Stimulated activated CD4-positive, alpha-beta T cell treated with anti-CD3 and anti-CD28 coated beads, Interleukin-15, amount 100 ng/mL, for 1 hour (primary cell): ENCODE data around the gene PALLD.

Experiments used
- DNase-seq, 2 donors: peaks; one replicate each; pipeline ENCODE4 v3.0.0-alpha.2; 2020; ENCODE audit warnings: low read depth in 1 of 2, low spot score in 1 of 2

The PALLD gene

DNA sequence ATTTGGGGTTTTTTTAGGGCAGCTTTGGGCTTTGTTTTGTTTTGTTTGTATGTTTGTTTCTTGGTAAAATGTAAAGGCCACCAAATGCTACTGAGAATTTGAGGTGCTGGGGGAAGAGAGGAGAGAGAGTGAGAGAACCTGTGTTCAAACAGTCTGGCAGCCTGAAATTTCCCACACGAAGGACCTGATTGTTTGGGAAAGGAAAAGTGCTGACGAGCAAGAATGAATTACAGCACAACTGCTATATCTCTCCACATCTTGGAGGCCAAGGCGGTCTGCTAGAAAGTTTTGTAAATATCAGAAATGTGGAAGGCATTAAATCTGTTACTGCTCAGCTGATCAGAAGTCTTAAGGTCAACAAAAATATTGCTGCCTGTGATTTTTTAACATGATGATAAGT, 170.5 kb downstream of the PALLD start:
- no peak for DNase-seq

DNA sequence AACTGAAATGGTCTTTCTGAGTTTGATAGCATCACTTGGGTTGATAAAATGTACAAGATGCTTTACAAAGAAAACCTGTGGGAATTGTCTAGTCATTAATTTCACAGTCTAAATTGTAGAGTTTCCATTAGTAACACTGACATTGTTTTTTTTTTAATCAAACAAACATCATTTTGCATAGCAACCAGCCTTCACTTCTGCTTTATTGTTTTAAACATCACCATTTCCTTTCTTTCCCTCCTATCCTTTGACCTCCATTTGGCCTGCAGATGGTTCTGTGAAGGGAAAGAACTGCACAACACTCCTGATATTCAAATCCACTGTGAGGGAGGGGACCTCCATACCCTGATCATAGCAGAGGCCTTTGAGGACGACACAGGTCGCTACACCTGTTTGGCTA, 171.1 kb downstream of the PALLD start:
- DNase-seq = no peak

DNA sequence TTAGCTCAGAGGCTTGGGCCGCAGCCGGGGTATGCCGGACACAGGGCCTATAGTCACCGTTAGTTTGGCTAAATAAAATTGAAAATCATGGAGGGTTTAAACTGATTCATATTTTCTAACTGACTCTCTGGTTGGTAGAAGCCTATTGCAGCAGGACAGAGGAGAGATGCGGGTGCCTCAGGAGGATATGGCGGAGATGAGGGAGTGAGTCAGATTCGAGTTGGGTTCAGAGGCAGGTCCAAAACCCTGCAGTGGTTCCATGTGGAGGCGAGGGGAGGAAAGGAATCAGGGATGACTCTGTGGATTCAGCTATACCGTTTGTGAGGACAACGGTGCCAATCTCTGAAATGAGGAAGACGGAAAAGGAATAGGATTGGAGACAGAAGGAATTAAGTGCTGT, 176.6 kb downstream of the PALLD start:
- no peak for DNase-seq

DNA sequence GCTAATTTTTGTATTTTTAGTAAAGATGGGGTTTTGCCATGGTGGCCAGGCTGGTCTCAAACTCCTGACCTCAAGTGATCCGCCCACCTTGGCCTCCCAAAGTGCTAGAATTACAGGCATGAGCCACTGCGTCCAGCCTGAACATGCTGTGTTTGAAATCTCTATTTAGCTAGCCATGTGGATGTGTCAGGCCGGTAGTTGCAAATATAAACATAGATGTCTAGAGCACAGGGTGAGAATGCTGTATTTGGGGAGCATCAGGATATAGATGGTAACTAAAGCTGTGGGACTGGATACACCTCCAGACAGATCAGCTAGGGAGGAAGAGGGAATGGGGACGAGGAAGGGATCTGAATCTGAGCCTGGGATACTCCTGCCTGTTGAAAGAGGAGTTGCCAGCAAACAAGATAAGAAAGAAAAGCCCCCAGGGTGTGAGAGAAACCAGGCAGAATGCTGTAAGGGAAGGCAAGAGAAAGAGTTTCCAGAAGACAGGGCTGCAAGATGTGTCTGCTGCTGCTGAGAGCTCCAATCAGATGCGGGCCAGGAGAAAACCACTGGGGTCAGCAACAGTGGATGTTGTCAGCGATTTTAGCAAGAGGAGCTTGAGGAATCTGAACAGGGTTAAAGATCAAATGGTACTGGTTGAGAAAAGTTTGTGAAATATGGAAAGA, 177.4 kb downstream of the PALLD start:
- DNase-seq = no peak

DNA sequence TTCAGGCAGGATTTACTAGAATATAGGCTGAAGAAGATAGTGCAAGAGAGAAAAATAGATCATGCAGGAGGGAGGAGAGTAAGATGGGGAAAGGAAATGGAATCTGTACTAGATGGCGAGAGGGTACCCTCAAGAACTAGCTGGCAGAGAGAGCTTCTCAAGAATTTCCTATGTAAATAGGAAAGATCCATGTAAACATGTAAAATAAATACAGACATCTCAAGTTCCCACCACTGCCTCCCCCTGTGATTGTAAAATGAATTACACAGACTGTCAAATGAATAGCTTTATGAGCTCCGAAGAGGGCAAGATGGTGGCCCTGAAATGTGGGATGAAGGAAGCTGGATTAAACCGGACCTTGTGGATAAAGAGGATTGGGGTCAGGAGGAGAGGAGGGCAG, 178.0 kb downstream of the PALLD start:
- no peak for DNase-seq

DNA sequence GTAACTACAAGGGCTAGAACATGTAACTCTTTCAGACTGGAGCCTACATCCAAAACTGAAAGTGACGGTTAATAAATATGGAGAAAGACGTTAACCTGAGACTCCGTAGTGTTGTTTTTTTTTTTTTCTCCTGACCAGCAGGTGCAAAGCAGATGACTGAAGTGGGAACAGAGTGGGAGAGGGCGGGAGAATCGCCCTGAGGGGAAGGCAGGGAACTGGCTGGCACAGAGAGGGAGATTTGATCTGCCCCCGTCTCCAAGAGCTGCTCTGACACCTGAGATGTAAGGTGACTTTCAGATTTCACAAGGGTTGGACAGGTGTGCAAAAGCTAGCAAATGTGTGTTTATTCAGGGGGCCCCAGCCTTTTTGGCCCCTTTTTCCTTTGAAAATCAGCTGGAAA, 180.2 kb downstream of the PALLD start:
- DNase-seq = no peak

DNA sequence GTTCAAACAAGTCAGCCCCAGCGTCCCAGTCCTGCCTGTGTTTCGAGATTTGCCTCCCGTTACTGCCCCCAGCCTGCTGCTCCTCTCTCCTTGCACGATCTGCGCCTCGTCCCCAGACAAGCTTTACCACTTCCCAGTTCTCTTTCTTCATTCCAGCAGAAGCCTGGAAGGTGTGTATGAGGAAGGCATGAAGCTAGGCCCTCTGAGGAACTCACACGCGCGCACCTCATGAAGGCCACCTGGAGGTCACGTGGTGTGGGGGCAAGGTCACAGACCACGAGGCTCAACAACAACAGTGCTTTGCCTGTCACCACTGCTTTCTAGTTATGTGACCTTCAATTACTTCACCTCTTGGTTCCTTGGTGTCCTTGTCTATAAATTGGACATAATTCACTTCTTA, 181.0 kb downstream of the PALLD start:
- DNase-seq = no peak

DNA sequence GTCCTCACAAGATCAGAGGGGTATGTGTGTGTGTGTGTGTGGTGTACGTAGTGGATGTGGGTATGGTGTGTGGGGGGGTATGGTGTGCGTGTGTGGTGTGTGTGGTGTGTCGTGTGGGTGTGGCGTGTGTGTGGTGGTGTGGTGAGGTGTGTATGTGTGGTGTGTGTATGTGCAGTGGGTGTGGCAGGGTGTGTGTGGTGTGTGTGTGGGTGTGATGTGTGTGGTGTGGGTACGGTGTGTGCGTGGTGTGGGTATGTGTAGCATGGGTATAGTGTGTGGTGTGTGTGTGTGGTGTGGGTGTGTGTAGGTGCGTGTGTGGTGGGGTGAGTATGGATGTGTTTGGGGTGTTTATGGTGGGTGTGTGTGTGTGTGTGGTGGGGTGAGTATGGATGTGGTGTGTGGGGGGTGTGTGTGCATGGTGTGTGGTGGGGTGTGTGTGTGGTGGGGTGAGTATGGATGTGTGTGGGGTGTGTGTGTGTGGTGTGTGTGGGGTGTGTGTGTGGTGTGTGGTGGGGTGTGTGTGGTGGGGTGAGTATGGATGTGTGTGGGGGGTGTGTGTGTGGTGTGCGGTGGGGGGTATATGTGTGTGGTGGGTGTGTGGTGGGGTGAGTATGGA, 182.0 kb downstream of the PALLD start:
- no peak for DNase-seq

DNA sequence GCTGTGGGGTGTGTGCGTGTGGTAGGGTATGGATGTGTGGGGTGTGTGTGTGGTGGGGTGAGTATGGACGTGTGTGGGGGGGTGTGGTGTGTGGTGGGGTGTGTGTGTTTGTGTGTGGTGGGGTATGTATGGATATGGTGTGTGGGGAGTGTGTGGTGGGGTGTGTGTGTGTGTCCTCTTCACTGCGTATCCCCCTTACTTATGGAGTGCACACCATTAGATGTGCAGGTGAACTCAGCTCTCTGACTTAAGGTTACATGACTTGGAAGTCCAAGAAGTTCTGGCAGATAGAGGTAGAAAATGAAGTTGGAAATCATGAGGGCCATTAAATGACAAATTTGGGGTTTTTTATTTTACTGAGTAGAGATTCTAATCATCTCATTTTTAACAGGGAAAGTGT, 182.5 kb downstream of the PALLD start:
- DNase-seq = no peak

DNA sequence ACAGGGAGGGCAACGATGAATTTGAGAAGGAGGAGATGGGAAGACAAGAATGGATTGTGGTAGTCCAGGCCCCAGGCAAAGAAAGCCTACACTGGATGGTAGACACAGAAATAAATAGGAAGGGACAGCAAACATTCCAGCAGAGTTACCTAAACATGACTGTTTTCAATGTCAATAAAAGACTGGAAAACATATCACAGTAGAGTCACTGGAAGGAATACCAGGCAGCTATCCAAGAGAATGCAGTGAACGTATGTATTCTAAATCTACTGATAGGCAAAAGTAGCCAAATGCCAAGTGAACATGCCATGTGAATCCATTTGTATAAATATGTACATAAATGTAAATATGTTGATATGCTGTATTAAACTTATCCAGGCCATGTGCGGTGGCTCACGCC, 183.0 kb downstream of the PALLD start:
- no peak for DNase-seq

DNA sequence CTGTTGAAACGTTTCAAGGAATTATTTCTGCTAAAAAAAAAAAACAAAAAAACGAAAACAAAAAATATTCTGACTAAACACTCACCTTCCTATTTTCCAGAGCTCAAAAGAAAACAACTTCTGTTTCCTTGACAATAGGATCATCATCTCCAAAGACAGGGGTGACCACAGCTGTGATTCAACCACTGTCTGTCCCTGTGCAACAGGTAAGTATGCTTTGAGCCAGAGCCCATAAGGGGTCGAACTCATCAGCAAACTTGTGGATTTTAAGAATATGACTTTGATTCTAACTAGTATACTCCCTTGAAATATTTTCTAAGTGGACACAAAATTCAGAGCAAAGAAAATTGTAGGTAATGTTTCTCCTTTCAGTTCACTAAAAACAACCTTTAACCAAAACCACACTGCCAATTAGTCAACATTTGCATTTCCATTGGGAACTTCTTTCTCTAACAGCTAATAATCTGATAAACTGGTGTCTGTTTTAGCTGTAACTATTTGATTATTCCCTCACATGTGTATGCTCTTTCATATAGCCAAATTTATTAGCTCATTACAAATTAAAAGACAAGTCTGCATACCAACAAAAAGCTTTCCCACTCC, 186.1 kb downstream of the PALLD start:
- no peak for DNase-seq

DNA sequence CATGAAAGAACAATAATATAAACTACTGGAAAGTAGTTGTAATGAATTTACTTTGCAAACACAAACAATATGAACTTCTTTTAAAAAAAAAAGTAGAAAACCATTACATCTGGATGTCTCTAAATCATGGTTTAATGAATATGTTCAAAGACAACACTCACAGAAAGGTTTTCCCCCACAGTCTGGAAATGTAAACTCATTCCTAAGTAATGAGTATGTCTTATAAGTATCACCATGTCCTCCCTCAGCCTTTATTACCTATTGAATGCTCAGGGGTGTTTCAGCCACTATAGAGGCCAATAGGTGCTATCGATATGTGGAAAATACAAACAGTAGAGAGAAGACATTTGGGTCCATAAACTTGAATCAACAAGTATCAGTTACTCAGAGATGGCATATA, 186.7 kb downstream of the PALLD start:
- DNase-seq = no peak

DNA sequence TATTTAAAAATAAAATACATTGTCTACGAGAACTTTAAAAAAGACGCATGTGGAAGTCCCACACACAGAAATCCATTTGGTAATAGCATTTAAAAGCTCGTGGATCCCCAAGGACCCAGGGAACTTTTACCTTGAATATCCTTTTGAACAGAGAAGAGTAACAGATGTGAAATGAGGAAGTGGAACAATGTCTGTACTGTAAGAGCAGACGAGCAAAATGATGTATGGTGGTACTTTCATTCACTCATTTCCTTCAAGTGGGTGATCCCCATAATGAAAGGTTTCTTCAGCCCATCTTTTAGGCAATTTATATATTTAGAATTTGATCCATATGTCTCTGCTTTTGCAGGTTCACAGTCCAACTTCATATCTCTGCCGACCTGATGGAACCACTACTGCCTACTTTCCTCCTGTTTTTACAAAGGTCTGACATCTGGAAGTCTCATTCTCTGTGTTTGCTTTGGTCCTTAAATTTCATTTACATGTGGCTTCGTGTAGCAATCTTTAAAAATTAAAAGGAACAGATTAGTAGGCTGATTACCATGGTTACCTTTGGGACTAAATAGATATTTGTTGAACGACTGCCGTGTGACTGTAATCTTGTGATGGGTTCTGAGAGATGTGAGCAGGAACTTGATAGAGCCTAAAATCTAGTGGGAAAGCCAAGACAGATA, 188.4 kb downstream of the PALLD start:
- DNase-seq = no peak

DNA sequence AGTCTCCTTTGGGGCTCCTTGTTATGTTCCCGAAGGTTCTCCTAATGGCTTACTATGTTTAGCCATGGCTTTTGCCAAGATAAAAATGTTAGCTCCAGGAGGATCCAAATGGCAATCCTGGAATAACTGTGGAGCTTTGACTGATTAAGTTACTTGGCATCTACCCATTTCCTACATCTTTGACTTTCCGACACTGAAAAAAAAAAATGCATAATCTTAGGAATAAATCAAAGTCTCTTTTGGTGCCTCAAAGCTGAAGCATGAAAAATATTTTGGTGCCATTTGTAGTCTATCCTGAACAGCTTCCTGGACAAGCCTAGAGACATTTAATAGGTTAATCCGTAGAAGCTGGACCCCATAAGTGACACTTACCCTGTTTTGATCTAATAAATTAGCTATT, 191.7 kb downstream of the PALLD start:
- no peak for DNase-seq

DNA sequence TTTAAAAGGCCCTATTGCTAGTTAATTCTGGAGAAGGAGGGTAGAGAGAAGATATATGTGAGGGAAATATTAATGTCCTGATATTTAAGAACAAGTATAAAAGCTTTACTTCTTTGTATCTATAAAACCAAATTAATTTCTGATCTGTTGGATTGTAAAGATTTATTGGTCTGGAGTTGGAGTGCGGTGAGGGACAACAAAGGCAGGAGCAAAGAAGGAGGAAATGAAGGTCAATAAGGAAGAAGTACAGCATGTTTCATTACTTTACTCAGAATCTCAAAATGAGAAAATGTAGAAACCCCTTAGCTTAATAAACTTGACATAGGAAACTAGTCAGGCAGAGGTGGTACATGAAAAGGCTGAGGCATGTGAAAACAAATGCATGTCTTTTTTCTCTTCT, 192.9 kb downstream of the PALLD start:
- DNase-seq = no peak

DNA sequence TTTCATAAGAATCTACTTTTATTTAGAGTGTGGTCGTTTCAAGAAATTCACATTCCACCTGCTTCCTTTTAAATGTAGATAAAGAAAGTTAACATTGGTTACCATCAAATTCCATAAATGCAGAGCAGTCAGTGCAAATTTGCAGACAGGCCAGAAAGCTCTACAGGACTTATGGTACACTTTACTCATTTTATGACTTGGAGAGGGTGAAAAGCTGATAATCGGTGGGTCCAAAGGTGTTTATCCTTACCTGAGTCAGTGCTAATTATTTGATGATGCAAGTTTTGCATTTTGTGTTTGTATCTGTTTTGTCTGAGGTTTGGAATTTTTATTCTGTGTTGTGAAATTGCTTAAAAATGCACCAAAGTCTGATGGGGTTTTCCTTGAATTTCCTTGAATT, 193.3 kb downstream of the PALLD start:
- DNase-seq = no peak

DNA sequence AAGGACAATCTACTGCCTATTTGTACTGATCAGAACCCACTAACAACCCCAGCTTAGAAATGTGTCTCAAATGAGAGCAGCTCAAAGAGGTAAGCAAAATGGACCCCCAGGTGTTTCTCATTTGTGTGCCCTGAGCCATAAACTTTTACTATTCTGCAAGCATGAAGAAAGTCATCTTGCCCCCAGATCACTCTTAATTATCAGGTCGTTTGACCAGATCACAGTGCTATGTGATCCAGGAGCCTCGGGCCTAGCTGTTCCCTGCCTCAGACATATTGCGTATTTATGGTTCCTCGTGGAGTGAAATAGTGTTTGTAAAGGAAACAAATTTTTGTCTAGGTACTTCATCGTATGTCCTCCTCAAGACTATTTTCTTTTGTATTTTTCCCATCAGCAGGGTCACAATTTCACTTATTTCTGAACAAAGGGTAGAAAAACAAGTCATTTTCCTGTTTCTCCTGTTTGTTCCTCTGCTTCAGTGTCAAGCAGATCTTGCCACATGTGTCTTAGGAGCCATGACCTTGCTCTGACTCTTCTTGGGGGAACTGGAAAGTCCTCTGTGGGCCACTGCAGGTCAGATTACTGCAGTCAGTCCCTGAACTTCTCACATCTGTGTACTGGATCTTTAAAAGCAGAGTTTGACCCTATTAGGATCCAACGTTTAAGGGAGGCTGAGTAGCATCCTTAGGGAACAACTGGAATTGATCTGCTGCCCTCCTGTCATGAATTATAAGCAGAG, 194.9 kb downstream of the PALLD start:
- no peak for DNase-seq

DNA sequence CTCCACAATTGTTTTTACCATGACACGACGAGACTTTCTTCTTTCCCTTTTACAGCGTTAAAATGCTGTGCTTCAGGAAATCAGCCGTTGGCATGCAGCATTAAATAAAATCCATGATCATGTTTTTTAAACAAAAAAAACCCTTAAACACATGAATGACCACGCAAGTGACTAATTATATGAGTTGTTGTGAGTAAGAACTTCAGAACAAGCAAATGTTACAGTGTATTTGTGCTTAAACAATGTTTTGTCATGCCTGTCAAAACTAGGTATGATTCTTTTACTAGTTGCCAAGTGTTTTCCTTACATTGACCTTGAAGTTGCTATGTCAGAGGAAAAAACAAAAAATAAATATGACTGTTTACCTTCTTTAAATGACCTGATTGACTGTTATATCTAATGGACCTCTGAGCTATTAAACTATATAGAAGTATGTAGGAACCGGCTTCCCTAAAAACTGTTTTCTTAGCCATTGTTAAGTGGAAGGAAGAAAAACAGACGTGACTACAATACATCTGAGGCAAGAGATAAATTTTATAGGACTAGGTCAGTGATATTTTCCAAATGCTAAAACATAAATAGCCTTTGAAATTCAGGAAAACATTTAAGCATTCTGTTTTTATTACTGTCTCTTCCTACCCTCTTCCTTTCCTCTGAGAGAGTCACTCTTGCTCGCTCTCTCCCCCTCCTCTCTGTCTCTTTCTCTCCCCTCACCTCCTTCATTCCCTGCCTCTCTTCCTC, 197.1 kb downstream of the PALLD start:
- no peak for DNase-seq

DNA sequence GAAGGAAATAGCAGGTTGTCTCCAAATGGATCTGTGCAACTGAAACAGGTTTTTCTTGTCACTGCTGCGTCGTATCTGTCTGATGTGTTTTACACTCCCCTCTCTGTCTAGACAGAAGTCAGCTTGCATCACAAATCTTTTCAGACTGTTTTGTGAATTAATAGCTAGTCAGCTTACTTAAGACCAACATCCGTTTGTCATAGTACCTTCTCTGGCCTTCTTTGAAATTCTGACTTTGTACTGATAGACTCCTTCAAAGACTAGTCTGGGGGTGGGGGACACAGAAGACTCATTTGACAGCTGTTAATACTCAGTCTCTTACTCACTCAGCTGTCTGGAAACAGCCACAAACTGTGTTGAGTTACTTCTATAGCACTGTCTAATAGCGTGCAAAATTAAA, 197.8 kb downstream of the PALLD start:
- DNase-seq = no peak

DNA sequence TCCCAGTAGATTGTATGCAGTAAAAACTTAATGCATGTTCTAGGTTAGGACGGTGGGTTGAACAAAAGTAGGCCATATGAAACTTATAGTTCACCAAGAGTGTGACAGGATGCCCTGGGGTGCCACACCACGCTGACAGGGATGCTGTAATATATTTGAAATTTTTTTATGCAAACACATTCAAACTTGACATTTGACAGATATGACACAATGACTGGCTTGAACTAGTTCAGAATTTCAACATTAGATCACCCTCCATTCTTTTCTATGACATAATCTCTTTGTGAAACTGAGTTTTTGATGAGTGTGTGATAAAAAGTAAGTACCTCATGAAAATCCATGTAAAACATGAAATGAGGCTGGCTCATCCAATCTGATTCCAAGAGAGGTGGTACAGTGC, 198.4 kb downstream of the PALLD start:
- DNase-seq = no peak

DNA sequence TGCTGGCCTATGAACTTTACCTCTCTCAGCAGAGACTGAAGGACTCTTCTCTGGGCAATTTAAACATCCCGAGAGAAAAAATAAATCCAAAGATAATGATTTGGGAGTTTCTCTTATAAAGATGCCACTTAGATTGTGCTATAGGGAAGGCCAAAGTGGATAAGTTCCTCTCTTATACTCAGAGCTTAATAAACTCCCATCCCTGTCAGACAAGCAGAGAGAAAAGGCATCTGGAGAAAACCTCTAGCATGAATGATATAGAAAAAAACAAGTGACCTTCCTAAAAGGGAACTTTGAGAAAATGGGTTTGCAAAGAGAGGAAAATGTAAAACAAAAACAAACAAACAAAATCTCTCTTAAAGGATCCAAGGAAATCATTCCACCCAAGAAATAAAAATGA, 199.4 kb downstream of the PALLD start:
- DNase-seq = no peak
